Erythroblast (primary cell): ENCODE data around the gene ADGRL1.

Experiments
- GATA1 ChIP-seq: IDR thresholded peaks from 2 replicates; pipeline ENCODE4 v1.6.1; 2011; ENCODE audit warnings: low read depth, mild to moderate bottlenecking, control low read depth, low read length, moderate library complexity
- POLR2A ChIP-seq: IDR thresholded peaks from 2 replicates; pipeline ENCODE4 v1.6.1; 2011; ENCODE audit warnings: mild to moderate bottlenecking, low read length

- TF ChIP-seq POLR2A, result no peak
- TF ChIP-seq GATA1, result no peak
These were observed 18.4 kb downstream of the ADGRL1 start for GRCh38 chr19:14187561-14187960.
